Loucy (cell line): ENCODE measurements around the gene PGM3.

Experiments
- H2AFZ ChIP-seq: fragments of 200-600 bp; sonication (generic); 2 replicates; pipeline ENCODE4 v1.6.0; 2016; ENCODE audit warnings: antibody characterized with exemption, mild to moderate bottlenecking, low read length, moderate library complexity
- H3F3A ChIP-seq: fragments of 200-600 bp; 2 replicates; pipeline ENCODE4 v1.6.0; 2016; ENCODE audit warnings: antibody characterized with exemption, low read depth, mild to moderate bottlenecking
- H3K27me3 ChIP-seq: fragments of 200-600 bp; sonication (generic); 2 replicates; pipeline ENCODE4 v1.6.1; 2014; ENCODE audit warnings: low read length, mild to moderate bottlenecking; ENCODE audit not compliant: insufficient read depth, poor library complexity, severe bottlenecking
- H3K36me3 ChIP-seq: fragments of 200-600 bp; sonication (generic); 2 replicates; pipeline ENCODE4 v1.6.1; 2016; ENCODE audit warnings: low read length; ENCODE audit not compliant: insufficient read depth
- H3K4me1 ChIP-seq: fragments of 200-600 bp; sonication (generic); 2 replicates; pipeline ENCODE4 v1.5.1; 2014; ENCODE audit warnings: low read length, mild to moderate bottlenecking; ENCODE audit not compliant: insufficient read depth, poor library complexity, severe bottlenecking
- H3K4me2 ChIP-seq: fragments of 200-600 bp; sonication (generic); 2 replicates; pipeline ENCODE4 v1.6.0; 2014; ENCODE audit warnings: antibody characterized with exemption, low read length, low read depth, mild to moderate bottlenecking; ENCODE audit not compliant: poor library complexity, severe bottlenecking
- H3K4me3 ChIP-seq: fragments of 200-600 bp; sonication (generic); 2 replicates; pipeline ENCODE4 v1.5.1; 2014; ENCODE audit warnings: low read length, mild to moderate bottlenecking, mixed read lengths; ENCODE audit not compliant: poor library complexity, severe bottlenecking
- H3K79me2 ChIP-seq: fragments of 200-600 bp; sonication (generic); 2 replicates; pipeline ENCODE4 v1.6.1; 2014; ENCODE audit warnings: low read length; ENCODE audit not compliant: insufficient read depth
- H3K9ac ChIP-seq: fragments of 200-600 bp; sonication (generic); 2 replicates; pipeline ENCODE4 v1.6.0; 2014; ENCODE audit warnings: mild to moderate bottlenecking, low read depth, low read length, moderate library complexity; ENCODE audit not compliant: poor library complexity, severe bottlenecking
- H3K9me2 ChIP-seq: fragments of 200-600 bp; sonication (generic); replicated peaks from 2 replicates; pipeline ENCODE4 v1.6.1; 2016; ENCODE audit warnings: low read depth, low read length, mixed read lengths
- H3K9me3 ChIP-seq: fragments of 200-600 bp; sonication (generic); 2 replicates; pipeline ENCODE4 v1.6.1; 2014; ENCODE audit warnings: mild to moderate bottlenecking, antibody characterized with exemption, low read length, low read depth; ENCODE audit not compliant: insufficient read depth
- H4K20me1 ChIP-seq: fragments of 200-600 bp; sonication (generic); 2 replicates; pipeline ENCODE4 v1.6.0; 2014; ENCODE audit warnings: antibody characterized with exemption, low read length, mild to moderate bottlenecking; ENCODE audit not compliant: insufficient read depth, poor library complexity, severe bottlenecking
- CTCF ChIP-seq: fragments of 200-600 bp; sonication (generic); conservative IDR thresholded peaks from 2 replicates; pipeline ENCODE4 v1.5.1; 2014; ENCODE audit warnings: mild to moderate bottlenecking, antibody characterized with exemption, low read length
- EZH2phosphoT487 ChIP-seq: fragments of 200-600 bp; IDR thresholded peaks from 2 replicates; pipeline ENCODE4 v1.6.1; 2018; ENCODE audit warnings: antibody characterized with exemption, mild to moderate bottlenecking, moderate library complexity, borderline replicate concordance

The PGM3 gene

DNA sequence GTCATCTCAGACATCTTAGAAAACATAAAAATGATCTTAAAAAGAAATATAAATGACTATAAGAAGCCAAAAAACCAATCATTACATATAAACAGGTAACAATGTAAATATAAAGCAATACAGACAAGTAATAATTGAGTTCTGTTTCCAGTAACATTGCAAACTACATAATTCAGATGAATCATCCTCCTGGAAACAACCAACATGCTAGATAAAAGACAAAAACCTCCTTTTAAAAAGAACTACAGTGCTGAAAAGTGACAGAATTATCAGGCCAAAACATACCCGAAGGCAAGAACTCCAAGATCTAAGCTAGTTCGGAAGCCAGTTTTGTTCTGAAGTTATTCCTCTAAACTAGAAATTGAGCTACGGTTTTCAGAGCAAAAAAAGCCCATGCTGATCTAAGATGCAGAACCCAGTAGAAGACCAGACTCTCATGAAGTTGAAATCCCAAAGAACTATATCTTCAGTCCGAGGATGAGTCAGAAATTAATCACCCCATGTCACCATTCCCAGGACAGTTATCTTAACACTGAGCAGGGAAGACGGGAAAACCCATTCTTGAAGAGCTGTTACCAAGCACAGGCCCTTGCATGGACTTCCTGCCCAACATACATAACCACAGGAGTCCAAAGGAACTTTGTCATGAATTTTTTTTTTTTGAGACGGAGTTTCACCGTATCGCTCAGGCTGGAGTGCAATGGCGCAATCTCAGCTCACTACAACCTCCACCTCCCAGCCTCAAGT, 9.8 kb downstream of the PGM3 start:
- Histone ChIP-seq H4K20me1 (no peaks in the 10 kb centered on the region), H2AFZ (no peak overlapping the region), H3K4me2 (no peak overlapping the region), H3K4me3 (no peak overlapping the region), H3K9me3 (no peaks in the 10 kb centered on the region), H3K27me3 (no peaks in the 10 kb centered on the region), H3K4me1 (peaks cover under 1% of the 10 kb centered on the region), H3K36me3 (peaks cover 12% of the 10 kb centered on the region; the same call in 1 of the 2 replicates), H3K9ac (no peak overlapping the region), H3K9me2 (no peaks in the 10 kb centered on the region), H3K79me2 (no peaks in the 10 kb centered on the region), H3F3A (no peaks in the 10 kb centered on the region)
- TF ChIP-seq EZH2phosphoT487 (no peak), CTCF (no peak)

- H3K9me2 ChIP-seq, result no peaks in the 10 kb centered on the region
- no peak overlapping the region for H3K4me2 ChIP-seq
- H3K9ac ChIP-seq, result no peak overlapping the region
- H4K20me1 ChIP-seq, result no peaks in the 10 kb centered on the region
- H3K79me2 ChIP-seq, result no peaks in the 10 kb centered on the region
- TF ChIP-seq CTCF, result no peak
- TF ChIP-seq EZH2phosphoT487, result no peak
- peaks cover 12% of the 10 kb centered on the region; the same call in 1 of the 2 replicates for H3K36me3 ChIP-seq
- H3K9me3 ChIP-seq, result no peaks in the 10 kb centered on the region
- H3K4me3 ChIP-seq, result no peak overlapping the region
- no peaks in the 10 kb centered on the region for H3F3A ChIP-seq
- H3K4me1 ChIP-seq, result no peaks in the 10 kb centered on the region
- H2AFZ ChIP-seq, result no peak overlapping the region
- no peaks in the 10 kb centered on the region for H3K27me3 ChIP-seq
Measured at GRCh38 chr6:83182114-83182513, 11.0 kb downstream of the PGM3 start.

- Histone ChIP-seq H3K9me3 (no peaks in the 10 kb centered on the region), H3K4me3 (no peak overlapping the region), H3K79me2 (no peaks in the 10 kb centered on the region), H2AFZ (no peak overlapping the region), H3K36me3 (peaks cover 19% of the 10 kb centered on the region; the same call in 1 of the 2 replicates), H3K9me2 (no peaks in the 10 kb centered on the region), H3K4me1 (no peaks in the 10 kb centered on the region), H3F3A (no peaks in the 10 kb centered on the region), H3K27me3 (no peaks in the 10 kb centered on the region), H3K9ac (no peak overlapping the region), H4K20me1 (no peaks in the 10 kb centered on the region), H3K4me2 (no peak overlapping the region)
- TF ChIP-seq EZH2phosphoT487 (no peak), CTCF (no peak)
Measured at GRCh38 chr6:83180426-83180950, 12.6 kb downstream of the PGM3 start.
